Hepatocyte (in vitro differentiated cells): ENCODE results near the gene TEAD3. TPM values are rescaled to one million over a fixed set of nuclear protein-coding genes. Genes with fewer than 3 reads are reported as not detected.

Experiments
- DNase-seq: peaks from one replicate; pipeline ENCODE4 v3.0.0-alpha.2; 2016; ENCODE audit warnings: low spot score
- H2AFZ ChIP-seq: fragments of 200-600 bp; sonication (generic); 2 replicates; pipeline ENCODE4 v1.6.0; 2016; ENCODE audit warnings: antibody characterized with exemption, mild to moderate bottlenecking
- H3K27ac ChIP-seq: fragments of 200-600 bp; sonication (generic); 2 replicates; pipeline ENCODE4 v1.5.1; 2016; ENCODE audit warnings: mild to moderate bottlenecking
- H3K27me3 ChIP-seq: fragments of 200-600 bp; sonication (generic); 2 replicates; pipeline ENCODE4 v1.6.1; 2016
- H3K36me3 ChIP-seq: fragments of 200-600 bp; sonication (generic); replicated peaks from 2 replicates; pipeline ENCODE4 v1.5.1; 2016; ENCODE audit warnings: low read depth; ENCODE audit not compliant: insufficient read depth
- H3K4me1 ChIP-seq: fragments of 200-600 bp; sonication (generic); 2 replicates; pipeline ENCODE4 v1.5.1; 2016; ENCODE audit warnings: mild to moderate bottlenecking, moderate library complexity; ENCODE audit not compliant: insufficient read depth
- H3K4me2 ChIP-seq: fragments of 200-600 bp; sonication (generic); 2 replicates; pipeline ENCODE4 v1.6.0; 2016
- H3K4me3 ChIP-seq: fragments of 200-600 bp; sonication (generic); 2 replicates; pipeline ENCODE4 v1.5.1; 2016; ENCODE audit warnings: mild to moderate bottlenecking
- H3K79me2 ChIP-seq: fragments of 200-600 bp; sonication (generic); 2 replicates; pipeline ENCODE4 v1.6.0; 2017; ENCODE audit warnings: mild to moderate bottlenecking
- H3K9me2 ChIP-seq: fragments of 200-600 bp; sonication (generic); replicated peaks from 2 replicates; pipeline ENCODE4 v1.6.0; 2017; ENCODE audit warnings: mild to moderate bottlenecking; ENCODE audit not compliant: insufficient read depth
- H3K9me3 ChIP-seq: fragments of 200-600 bp; sonication (generic); 2 replicates; pipeline ENCODE4 v1.5.1; 2016; ENCODE audit warnings: low read depth, mild to moderate bottlenecking
- H4K20me1 ChIP-seq: fragments of 200-600 bp; sonication (generic); 2 replicates; pipeline ENCODE4 v1.6.0; 2016; ENCODE audit warnings: mild to moderate bottlenecking; ENCODE audit not compliant: insufficient read depth, poor library complexity, severe bottlenecking
- CTCF ChIP-seq: fragments of 200-600 bp; sonication (generic); IDR thresholded peaks from 2 replicates; pipeline ENCODE4 v1.5.1; 2016; ENCODE audit warnings: antibody characterized with exemption, mild to moderate bottlenecking; ENCODE audit not compliant: poor library complexity
- EZH2 ChIP-seq: fragments of 200-600 bp; sonication (generic); IDR thresholded peaks from 2 replicates; pipeline ENCODE4 v1.6.1; 2016; ENCODE audit warnings: antibody characterized with exemption, mild to moderate bottlenecking, borderline replicate concordance
- EZH2phosphoT487 ChIP-seq: fragments of 200-600 bp; sonication (generic); IDR thresholded peaks from one replicate; pipeline ENCODE4 v1.6.1; 2018; ENCODE audit warnings: antibody characterized with exemption, mild to moderate bottlenecking, low read depth, moderate library complexity; ENCODE audit not compliant: unreplicated experiment, severe bottlenecking
- WGBS: methylation state at CpG from one replicate; pipeline ENCODE4 v1.1.6; 2016; ENCODE audit warnings: low lambda C conversion rate; ENCODE audit errors: missing lambda C conversion rate; 5-methylcytosine and 5-hydroxymethylcytosine counted together
- polyA plus RNA-seq: library from polyadenylated mRNA; unstranded; fragments of >200 nt; fragmentation: Nextera tagmentation; extraction: Ambion mirVana; gene quantifications from 2 replicates; pipeline ENCODE4 v1.2.1, GENCODE V29; 2016
- total RNA-seq: library from RNA; depleted of rRNA; stranded (reverse); fragments of >200 nt; gene quantifications from 2 replicates; pipeline ENCODE4 v1.2.3, GENCODE V29; 2014

Gene TEAD3
- total and polyA plus RNA-seq, 2 experiments from 2014 or later = 26.3 to 33.0 TPM

- H3K27me3 ChIP-seq = no peaks in the 10 kb centered on the region
- 42% methylated on average over 32 of the region's 32 CpGs for WGBS
- H3K79me2 ChIP-seq = no peaks in the 10 kb centered on the region
- H2AFZ ChIP-seq = peak overlapping the region; percentile 45
- no peak for TF ChIP-seq EZH2phosphoT487
- peak; percentile 97 for TF ChIP-seq CTCF
- no peak overlapping the region for H3K27ac ChIP-seq
- H3K9me2 ChIP-seq = no peaks in the 10 kb centered on the region
- DNase-seq = peak; percentile 86
- H3K9me3 ChIP-seq = no peaks in the 10 kb centered on the region
- no peaks in the 10 kb centered on the region for H3K36me3 ChIP-seq
- no peak overlapping the region for H3K4me3 ChIP-seq
- no peaks in the 10 kb centered on the region for H4K20me1 ChIP-seq
- no peaks in the 10 kb centered on the region for H3K4me1 ChIP-seq
- H3K4me2 ChIP-seq = peak overlapping the region; percentile 60
Observed at GRCh38 chr6:35522660-35523658, 26.1 kb upstream of the TEAD3 start.

- H3K79me2 ChIP-seq = no peaks in the 10 kb centered on the region
- no peak overlapping the region for H3K27ac ChIP-seq
- H3K4me2 ChIP-seq = no peak overlapping the region
- H3K9me2 ChIP-seq = no peaks in the 10 kb centered on the region
- H3K27me3 ChIP-seq = no peaks in the 10 kb centered on the region
- no peaks in the 10 kb centered on the region for H3K9me3 ChIP-seq
- H2AFZ ChIP-seq = no peak overlapping the region
- DNase-seq = no peak
- 85% methylated on average over 12 of the region's 12 CpGs for WGBS
- no peaks in the 10 kb centered on the region for H3K4me1 ChIP-seq
- no peaks in the 10 kb centered on the region for H3K36me3 ChIP-seq
- H3K4me3 ChIP-seq = no peak overlapping the region
- no peak for TF ChIP-seq CTCF
- TF ChIP-seq EZH2 = no peak
- TF ChIP-seq EZH2phosphoT487 = no peak
- H4K20me1 ChIP-seq = no peaks in the 10 kb centered on the region
Observed at GRCh38 chr6:35522151-35522550, 25.3 kb upstream of the TEAD3 start.

GRCh38 chr6:35521235-35521634 is 24.4 kb upstream of the TEAD3 start:
- WGBS = 97% methylated on average over 4 of the region's 4 CpGs
- no peaks in the 10 kb centered on the region for H3K9me3 ChIP-seq

More at GRCh38 chr6:35521235-35521634, 24.4 kb upstream of the TEAD3 start:
- Histone ChIP-seq H3K27ac (no peak overlapping the region), H4K20me1 (no peaks in the 10 kb centered on the region), H3K79me2 (no peaks in the 10 kb centered on the region), H2AFZ (no peak overlapping the region), H3K9me2 (no peaks in the 10 kb centered on the region), H3K4me1 (no peaks in the 10 kb centered on the region), H3K27me3 (no peaks in the 10 kb centered on the region), H3K4me3 (no peak overlapping the region), H3K36me3 (no peaks in the 10 kb centered on the region), H3K4me2 (no peak overlapping the region)
- no peak for TF ChIP-seq CTCF
- TF ChIP-seq EZH2 = no peak
- TF ChIP-seq EZH2phosphoT487 = no peak
- DNase-seq = no peak
